Smooth muscle cell of the brain vasculature (primary cell): Measurements from ENCODE around the gene STX7.

ENCODE experiments used
- DNase-seq: peaks from one replicate; pipeline ENCODE4 v3.0.0-alpha.2; 2012; ENCODE audit warnings: low read depth, low spot score

STX7 gene

GRCh38 chr6:132506869-132507808, 5.8 kb downstream of the STX7 start:
- no peak for DNase-seq

GRCh38 chr6:132506461-132506860, 6.5 kb downstream of the STX7 start:
- DNase-seq: no peak

GRCh38 chr6:132505158-132505557, 7.8 kb downstream of the STX7 start:
- DNase-seq: no peak

GRCh38 chr6:132504757-132505156, 8.2 kb downstream of the STX7 start:
- no peak for DNase-seq

- no peak for DNase-seq
Observed at GRCh38 chr6:132499757-132500156, 13.2 kb downstream of the STX7 start.

GRCh38 chr6:132498638-132499037, 14.3 kb downstream of the STX7 start:
- no peak for DNase-seq

- no peak for DNase-seq
Observed at GRCh38 chr6:132496519-132497180, 16.3 kb downstream of the STX7 start.

- no peak for DNase-seq
Observed at GRCh38 chr6:132495604-132496079, 17.3 kb downstream of the STX7 start.

GRCh38 chr6:132494954-132495353, 18.0 kb downstream of the STX7 start:
- no peak for DNase-seq

GRCh38 chr6:132491881-132492280, 21.0 kb downstream of the STX7 start:
- no peak for DNase-seq

GRCh38 chr6:132491303-132491702, 21.6 kb downstream of the STX7 start:
- no peak for DNase-seq

- DNase-seq: no peak
Observed at GRCh38 chr6:132490478-132491204, 22.3 kb downstream of the STX7 start.

- no peak for DNase-seq
Observed at GRCh38 chr6:132490024-132490423, 22.9 kb downstream of the STX7 start.

- no peak for DNase-seq
Observed at GRCh38 chr6:132489376-132489775, 23.5 kb downstream of the STX7 start.

- no peak for DNase-seq
Observed at GRCh38 chr6:132487762-132488161, 25.2 kb downstream of the STX7 start.

- DNase-seq: no peak
Observed at GRCh38 chr6:132484680-132485018, 28.3 kb downstream of the STX7 start.

GRCh38 chr6:132483779-132484679, 28.9 kb downstream of the STX7 start:
- peak; percentile 41 for DNase-seq

- no peak for DNase-seq
Observed at GRCh38 chr6:132482581-132482980, 30.3 kb downstream of the STX7 start.

- no peak for DNase-seq
Observed at GRCh38 chr6:132481189-132481588, 31.7 kb downstream of the STX7 start.

- DNase-seq: no peak
Observed at GRCh38 chr6:132479131-132479530, 33.8 kb downstream of the STX7 start.

- no peak for DNase-seq
Observed at GRCh38 chr6:132478674-132479073, 34.2 kb downstream of the STX7 start.
